GM19324 (cell line): ENCODE data around the gene PLIN4.
"Not testable (repeated sequence)": the region's sequence is repeated elsewhere in the genome, so short reads cannot be mapped to it uniquely, and the experiment has no call there.

ENCODE experiments used
- ATAC-seq: cut with Tn5 transposase; IDR thresholded peaks from one replicate; pipeline ENCODE4 v1.9.1; 2021; ENCODE audit warnings: mild to moderate bottlenecking, moderate library complexity; ENCODE audit not compliant: unreplicated experiment, low FRiP score

The PLIN4 gene

DNA sequence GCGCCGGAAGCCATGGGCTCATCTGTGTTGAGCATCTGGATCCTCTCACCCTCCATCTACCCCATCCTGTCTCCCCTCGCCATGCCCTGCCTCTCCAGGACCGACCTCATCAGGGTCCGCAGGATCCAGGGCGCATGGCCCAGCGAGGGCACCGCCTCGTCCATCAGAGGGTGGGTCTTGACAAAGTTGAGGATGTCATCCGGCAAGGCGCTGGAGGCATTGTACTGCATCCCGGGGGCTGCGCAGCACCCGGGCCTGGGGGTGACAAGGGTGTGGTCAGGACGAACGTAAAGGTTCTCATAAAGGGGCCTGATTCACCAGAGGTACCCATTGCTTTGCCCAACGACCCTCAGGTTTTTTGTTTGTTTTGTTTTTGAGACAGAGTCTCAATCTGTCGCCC is 31.7 kb upstream of the PLIN4 start:
- ATAC-seq: no peak

DNA sequence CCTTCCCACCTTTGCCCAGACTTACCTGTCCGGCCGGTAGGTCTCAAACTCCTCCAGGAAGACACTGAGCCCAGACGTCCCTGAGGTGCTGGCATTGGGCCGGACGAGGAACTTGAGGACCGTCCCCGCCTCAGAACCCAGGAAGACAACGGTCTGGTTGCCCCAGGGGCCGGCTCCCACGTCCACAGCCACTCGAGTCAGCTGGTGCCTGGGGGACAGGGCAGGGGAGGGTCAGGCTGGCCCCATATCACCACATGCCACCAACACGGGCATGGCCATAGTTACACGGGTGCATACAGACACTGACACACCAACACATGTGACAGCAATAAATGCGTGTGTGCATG is 29.9 kb upstream of the PLIN4 start:
- ATAC-seq: no peak

DNA sequence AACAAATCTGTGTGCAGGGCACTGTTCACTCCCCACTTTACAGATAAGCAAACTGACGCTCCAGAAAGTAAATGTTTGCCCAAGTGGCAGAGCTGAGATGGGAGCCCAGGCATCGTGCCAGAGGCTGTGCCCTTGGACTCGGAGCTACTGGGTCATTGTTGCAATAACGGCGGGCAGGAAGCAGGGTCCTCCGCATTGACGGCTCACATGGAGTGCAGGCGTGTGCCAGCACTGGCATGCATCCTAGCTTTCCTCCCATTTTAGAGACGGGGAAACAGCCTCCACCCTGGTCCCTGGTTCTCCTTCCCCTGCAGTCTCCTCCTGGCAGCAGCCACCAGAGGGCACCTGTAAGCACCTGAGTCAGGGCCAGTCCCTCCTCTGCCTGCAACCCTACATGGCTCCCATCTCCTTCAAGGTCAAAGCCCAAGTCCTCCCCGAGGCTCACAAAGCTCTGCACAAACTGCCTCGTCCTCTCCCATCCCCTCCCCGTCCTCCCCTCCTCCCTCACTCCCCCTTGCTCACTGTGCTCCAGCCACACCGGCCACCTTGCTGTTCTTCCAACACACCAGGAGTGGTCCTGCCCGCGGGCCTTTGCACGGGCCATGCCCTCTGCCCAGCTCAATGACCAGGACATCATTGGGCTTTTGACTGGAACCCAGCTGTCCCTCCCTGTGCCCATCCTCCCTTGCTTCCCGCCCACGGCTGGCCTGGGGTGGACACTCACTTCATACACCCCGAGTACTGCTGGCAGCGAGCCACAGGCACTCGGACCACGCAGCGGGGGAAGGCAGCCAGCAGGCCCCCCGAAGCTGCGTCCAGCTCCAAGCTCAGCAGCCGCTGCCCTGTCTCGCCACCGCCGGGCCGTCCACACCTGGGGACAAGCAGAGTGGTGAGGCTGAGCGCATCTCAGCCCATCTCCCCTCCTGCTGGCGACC is 29.3 kb upstream of the PLIN4 start:
- ATAC-seq: no peak

DNA sequence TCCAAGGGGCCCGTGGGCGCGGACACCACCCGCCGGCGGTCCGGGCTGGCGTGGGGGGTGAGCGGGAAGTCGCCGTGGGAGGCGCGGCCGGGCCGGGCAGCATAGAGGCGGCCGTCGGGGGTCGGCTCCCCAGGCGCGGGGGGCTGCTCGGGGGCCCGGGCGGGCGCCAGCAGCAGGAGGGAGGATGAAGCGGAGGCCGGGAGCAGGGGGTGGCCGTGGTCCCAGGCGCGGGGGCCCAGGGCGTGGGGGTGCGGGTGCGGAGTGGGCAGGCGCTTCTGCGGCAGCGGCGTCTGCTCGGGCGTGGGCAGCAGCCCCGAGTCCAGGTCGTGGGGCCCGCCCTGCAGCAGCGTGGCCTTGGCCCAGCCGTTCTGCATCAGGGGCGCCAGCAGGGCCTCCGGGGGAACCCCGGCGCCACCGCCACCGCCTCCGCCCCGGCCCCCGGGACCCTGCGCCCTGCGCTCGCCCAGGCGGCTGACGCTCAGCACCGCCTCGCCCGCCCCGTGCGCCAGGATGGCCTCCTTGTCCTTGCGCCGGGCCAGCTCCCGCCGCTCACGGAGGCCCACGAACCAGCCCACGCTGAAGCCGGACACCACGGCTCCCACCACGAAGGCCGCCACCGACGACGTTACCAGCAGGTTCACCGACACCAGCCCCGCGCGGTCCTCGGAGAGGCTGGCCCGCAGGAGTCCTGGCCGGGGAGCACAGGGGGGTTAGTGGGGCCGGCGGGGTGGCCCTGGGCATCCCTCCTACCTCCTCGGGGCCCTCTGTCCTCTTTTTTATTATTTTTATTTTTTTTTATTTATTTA is 25.8 kb upstream of the PLIN4 start:
- ATAC-seq: no peak

DNA sequence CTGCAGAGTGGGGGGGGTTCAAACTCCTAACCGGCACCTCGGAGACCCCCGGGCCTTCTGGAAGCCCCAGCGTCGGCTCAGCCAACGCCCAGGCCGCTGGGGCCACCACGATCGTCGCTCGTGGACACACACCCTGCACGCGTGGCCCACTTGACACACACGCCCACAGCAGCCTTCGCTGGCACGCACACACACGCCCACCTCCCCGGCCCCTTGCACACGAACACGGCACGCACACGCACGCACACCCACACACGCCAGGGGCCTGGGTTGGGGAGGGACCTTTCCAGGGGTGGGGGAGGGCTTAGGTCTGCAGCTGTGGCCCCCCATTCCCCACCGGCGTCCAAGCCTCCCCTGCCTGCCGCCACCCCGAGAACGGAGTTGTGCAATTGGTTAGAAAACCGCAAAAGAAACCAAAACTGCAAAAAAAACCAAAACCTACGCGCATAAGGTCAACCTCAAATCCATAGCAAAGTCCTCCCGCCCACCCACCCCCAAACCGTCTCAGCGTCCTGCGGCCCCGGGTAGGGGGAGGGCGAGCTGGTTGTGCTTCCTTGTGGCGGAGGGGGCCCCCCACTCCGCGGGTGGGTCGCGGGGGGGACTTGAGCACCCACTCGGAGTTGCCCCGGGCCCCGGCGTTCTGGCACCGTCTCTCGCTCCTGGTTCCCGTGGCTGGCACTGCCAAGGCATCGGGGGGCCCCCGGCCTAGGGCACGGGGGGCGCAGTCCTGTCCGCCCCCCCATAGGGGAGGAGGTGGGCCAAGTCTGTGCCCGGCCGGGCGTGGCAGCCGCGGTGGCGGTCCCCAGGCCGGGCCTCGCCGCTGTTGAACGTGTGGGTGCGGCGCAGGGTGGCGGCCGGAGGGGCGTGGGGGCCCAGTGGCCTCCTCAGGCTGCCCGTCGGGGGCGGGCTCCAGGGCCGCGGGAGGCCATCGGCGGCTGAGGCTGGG is 24.9 kb upstream of the PLIN4 start:
- no peak for ATAC-seq

DNA sequence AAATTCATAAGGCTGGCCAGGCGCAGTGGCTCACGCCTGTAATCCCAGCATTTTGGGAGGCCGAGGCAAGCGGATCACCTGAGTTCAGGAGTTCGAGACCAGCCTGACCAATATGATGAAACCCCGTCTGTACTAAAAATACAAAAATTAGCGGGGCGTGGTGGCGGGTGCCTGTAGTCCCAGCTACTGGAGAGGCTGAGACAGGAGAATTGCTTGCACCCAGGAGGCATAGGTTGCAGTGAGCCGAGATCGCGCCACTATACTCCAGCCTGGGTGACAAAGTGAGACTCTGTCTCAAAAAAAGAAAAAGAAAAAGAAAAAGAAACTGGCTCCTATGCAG is 23.5 kb upstream of the PLIN4 start:
- not testable (repeated sequence) for ATAC-seq

DNA sequence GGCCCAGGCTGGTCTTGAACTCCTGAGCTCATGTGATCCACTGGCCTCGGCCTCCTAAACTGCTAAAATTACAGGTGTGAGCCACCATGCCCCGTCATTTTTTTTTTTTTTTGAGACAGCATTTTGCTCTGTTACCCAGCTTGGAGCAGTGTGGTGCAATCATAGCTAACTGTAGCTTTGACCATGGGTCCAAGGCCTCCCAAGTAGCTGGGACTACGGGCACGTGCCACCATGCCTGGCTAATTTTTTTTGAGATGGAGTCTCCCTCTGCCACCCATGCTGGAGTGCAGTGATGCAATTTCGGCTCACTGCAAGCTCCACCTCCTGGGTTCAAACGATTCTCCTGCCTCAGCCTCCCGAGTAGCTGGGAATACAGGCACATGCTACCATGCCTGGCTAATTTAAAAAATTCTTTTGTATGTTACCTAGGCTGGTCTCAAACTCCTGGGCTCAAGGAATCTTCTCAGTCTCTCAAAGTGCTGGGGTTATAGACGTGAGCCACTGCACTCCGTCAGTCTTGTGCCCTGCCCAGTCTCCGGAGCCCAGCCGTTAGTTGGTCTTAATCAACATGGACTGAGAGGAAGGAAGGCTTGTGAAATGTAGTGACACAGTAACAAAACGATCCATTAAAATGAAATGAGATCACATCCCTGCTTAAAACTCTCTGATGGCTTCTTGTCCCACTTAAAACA is 23.0 kb upstream of the PLIN4 start:
- no peak for ATAC-seq

DNA sequence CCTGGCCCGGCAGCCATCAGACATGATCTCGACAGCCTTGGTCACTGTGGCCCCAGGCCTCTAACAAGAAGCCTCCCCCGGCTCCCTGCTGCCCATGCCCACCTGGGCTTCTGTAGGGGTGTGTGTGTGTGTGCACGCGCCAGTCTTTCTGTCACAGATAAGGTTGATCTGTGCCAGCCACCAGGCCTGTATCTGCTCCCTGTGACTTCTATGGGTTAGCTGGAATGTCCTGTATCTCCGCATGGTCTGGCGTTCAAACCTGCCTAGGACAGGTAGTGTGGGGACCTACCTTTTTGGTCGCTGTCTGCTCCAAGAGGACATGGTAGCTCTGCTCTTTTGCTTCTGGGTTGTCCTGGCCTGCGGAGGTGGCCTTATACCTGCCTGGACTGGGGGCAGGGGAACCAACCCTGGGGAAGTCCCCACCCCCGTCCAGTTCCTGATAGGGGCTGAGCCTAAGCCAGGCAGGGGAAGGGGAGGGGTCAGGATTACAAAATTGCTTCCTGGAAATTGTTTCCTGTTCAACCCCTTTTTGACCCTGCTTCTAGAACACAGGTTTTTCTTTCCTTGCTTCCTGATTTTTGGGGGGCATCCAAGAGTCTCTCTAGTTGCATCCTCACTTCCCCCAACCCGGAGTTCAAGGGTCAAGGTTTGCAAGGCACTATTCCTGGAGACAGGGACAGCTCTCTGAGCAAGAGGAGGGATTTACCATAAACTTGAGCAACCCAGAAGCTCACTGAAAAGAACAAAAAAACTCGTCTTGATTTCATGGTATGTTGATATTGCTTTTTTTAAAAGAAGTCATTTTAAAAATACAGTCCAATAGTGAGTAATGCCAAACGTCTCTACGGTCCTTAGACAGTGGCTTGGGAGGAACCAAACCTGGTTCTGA is 21.7 kb upstream of the PLIN4 start, which contains the start of gene LRG1:
Gene LRG1, minus strand, starts transcription at position 344 of the 889 bp plus-strand sequence. Its CDS starts 23 bp downstream, at position 321.
- ATAC-seq: no peak

DNA sequence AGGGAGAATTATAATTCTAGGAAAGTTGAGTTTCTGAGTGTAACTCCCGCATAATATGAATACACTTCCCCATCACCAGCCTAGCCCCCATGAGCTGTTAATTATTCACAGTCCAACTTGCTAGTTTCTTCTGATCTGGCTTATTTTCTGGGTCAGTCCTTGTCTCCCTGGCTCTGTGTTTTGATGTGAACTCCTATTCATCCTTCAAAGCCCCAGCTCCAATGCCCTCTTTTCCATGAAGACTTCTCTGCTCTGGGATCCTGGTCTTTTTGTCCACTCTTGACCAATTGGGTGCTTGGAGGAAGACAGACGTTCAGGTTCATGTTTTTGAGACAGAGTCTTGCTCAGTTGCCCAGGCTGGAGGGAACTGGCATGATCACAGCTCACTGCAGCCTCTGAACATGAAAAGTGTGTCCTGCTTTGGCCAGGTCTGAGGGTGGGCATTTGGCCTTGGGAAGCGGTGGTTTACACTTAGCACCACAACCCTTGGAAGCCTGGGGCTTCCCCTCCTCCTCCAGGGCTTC is 20.9 kb upstream of the PLIN4 start:
- ATAC-seq: no peak

DNA sequence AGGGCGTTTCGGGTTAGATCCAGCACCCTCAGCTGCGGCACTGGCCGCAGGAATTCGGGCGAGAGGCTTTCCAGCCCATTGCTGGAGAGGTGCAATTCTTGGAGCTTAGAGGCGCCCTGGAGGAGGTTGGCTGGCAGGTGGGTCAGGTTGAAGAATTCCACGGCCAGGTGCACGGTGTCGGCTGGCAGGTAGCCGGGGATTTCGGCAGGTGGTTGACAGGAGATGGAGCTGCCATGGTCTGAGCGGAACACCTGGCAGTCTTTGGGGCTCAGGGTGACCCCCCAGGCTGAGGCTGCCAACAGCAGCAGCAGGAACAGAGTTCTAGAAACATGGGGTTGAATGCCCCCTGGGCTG is 20.3 kb upstream of the PLIN4 start:
- ATAC-seq: no peak

DNA sequence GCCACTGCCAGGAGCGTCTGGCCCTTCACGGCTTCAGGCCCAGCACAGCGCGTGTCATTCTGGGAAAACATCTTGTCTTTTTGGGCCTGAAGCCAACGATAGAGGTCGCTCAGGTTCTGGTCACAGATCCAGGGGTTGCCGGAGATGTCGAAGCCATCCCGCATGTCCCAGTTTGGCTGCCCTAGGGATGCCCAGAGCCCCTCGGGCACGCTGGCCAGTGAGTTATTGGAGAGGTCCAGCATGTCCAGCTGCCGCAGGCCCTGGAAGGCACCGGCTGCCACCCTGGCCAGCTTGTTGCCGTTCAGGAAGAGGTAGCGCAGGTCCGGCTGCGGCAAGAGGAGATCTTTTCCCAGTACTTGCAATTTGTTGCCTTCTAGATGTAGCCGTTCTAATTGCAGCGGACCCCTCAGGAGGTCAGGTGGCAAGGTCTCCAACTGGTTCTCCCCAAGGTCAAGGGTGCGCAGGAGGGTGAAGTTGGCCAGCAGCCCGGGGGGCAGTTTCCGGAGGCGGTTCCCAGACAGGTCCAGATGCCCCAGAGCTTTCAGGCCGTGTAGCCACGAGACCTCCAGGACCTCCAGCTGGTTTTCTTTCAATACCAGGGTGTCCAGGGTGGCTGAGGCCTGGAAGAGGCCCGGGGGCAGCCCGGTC is 19.8 kb upstream of the PLIN4 start:
- no peak for ATAC-seq

DNA sequence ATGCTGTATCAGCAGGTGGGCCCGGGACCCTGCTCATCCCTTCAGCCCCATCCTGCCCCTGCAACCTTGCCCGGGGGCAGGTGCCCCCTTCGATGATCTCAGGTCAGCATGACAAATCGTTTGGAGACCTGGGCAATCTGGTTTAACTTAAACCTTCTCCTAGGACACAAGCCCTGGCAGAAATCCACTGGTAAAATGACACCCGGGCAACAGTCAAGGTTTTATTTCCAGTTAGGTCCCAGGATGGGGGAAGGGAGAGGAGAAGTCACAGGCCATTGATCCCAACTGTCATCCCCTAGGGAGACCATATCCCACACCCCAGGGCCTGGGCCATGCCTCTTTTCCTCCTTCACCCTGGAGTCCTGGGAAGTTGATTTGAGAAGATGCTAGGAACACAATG is 18.5 kb upstream of the PLIN4 start:
- no peak for ATAC-seq

DNA sequence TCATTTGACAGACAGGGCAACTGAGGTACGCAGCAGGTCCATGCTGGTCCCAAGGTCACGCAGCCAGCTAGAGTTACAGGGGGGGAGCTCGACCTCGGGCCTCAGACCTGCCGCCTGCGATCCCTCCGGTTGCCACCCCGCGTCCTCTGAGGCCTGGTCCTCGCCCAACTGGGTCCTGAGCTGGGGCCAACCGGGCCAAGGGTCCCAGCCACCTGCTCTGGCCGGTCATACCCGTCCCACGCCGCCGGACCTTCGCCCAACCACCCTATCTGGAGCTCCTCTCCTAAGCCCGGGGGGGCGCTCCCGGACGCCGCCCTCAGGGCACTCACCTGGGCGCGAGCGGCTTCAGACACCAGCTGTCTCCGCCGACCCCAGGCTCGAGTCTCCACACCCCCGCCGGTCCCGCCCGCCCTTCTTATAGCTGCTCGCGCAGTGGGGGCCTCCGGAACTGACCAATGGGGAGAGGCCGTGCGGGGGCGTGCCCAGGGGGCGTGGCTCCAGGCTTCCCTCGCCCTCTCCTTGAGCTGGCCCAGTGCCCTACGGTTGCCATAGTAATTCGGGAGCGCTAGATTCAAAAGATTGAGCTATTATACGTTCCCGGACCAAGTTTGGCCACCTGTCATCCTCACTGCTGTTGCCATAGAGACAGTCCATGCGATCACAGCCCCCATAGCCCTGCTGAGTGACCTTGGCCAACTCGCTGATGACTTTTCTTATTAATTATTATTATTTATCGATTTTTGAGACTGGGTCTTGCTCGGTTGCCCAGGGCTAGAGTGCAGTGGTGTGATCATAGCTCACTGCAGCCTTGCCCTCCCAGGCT is 16.8 kb upstream of the PLIN4 start, which contains the start of gene PLIN5:
Gene PLIN5, minus strand, starts transcription at position 389 of the 823 bp plus-strand sequence. CDS start 1,150 bp downstream, outside the sequence.
- ATAC-seq: no peak

DNA sequence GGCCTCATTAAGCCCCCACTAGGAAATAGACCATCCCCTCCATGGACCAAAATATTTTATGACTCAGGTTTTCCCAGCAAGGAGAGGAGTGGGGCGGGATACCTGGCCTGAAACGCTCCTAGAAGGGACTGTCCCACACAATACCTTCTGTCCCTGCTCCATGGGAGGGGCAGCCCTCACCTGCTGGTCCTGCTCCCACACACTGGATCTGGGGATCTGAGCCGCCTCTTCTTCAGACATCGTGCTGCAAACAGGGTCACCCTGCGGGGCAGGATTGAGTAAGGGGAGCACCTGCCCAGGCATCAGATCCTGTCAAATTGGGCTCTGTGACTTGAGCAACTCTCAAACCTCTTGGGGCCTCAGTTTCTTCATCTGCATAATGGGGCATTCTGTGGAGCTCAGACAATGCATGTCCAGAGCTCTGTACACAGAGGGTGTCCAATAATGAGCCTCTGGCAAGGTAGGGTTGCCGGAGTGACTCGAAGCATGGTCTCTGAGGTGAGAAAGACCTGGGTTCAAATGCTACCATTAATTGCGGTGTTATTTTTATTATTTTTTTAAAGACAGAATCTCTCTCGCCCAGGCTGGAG is 15.6 kb upstream of the PLIN4 start:
- ATAC-seq: no peak

DNA sequence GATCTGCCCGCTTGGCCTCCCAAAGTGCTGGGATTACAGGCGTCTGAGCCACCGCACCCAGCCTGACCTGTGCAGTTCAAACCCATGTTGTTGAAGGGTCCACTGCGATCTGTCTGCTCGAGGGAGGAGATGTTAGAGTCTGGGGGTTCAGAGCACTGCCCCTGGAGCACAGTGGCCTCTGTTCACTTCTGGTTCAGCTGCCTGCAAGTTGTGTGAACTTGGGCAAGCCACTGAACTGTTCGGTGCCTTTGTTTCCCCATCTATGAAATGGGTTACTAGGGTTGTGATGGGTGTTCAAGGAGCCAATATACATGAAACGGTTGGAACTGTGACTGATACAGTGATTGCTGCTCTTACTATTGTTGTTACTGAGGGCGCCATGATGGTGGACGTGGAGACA is 15.0 kb upstream of the PLIN4 start:
- ATAC-seq: no peak

DNA sequence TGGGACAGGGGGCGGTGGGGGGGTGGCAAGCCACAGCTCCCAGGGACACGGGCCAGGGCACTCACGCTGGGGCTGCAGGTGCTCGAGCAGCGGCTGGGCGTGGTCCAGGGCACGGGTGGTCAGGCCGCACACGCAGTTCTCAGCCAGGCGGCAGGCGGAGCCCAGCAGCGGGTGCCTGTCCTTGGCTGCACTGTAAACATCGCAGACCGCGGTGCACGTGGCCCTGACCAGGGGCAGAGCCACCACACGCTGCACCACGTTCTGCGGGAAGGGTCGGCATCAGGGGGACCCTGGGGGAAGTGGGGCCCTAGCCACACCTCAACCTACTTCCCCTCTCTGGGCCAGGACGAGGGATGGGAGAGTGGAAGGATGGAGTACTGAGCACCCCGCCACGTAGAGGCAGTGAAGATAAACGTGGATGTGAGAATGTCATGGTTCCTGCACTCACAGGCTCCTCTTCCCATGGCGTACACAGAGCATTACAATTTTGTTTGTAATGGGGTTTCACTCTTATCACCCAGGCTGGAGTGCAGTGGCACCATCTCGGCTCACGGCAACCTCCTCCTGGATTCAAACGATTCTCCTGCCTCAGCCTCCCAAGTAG is 13.4 kb upstream of the PLIN4 start:
- ATAC-seq: no peak
